Naive B cell (primary cell): Measurements from ENCODE around the gene FBRSL1. TPM values are rescaled to one million over a fixed set of nuclear protein-coding genes. Genes with fewer than 3 reads are reported as not detected.
"Not testable (repeated sequence)": the region's sequence is repeated elsewhere in the genome, so short reads cannot be mapped to it uniquely, and the experiment has no call there.

ENCODE experiments used
- ATAC-seq, 2 donors: fragments of 150-1000 bp; cut with Tn5 transposase; 2 replicates each; pipeline ENCODE4 v1.10.0; 2021; ENCODE audit warnings: low read depth in 2 of 2, mild to moderate bottlenecking in 2 of 2, moderate library complexity in 2 of 2
- DNase-seq: peaks from one replicate; pipeline ENCODE4 v3.0.0; 2022
- H3K27ac Mint-ChIP-seq, 6 donors: one replicate each; pipeline ENCODE4 v1.8.0; 2020 to 2022; ENCODE audit warnings: mild to moderate bottlenecking in 6 of 6, mixed read lengths in 6 of 6, moderate library complexity in 5 of 6, inconsistent platforms in 2 of 6
- H3K27me3 Mint-ChIP-seq, 3 donors: one replicate each; pipeline ENCODE4 v1.8.0; 2021 to 2022; ENCODE audit warnings: mixed read lengths in 3 of 3, mild to moderate bottlenecking in 1 of 3
- H3K36me3 Mint-ChIP-seq, 2 donors: one replicate each; pipeline ENCODE4 v1.8.0; 2020 to 2022; ENCODE audit warnings: mixed read lengths in 2 of 2, inconsistent platforms in 1 of 2, mild to moderate bottlenecking in 1 of 2
- H3K4me1 Mint-ChIP-seq, 3 donors: one replicate each; pipeline ENCODE4 v1.8.0; 2020 to 2022; ENCODE audit warnings: mixed read lengths in 3 of 3, inconsistent platforms in 1 of 3, mild to moderate bottlenecking in 1 of 3, moderate library complexity in 1 of 3
- H3K4me3 Mint-ChIP-seq, 8 donors: one replicate each; pipeline ENCODE4 v1.8.0; 2020 to 2022; ENCODE audit warnings: mild to moderate bottlenecking in 8 of 8, mixed read lengths in 8 of 8, moderate library complexity in 8 of 8, inconsistent platforms in 2 of 8
- H3K9me3 Mint-ChIP-seq, 7 donors: one replicate each; pipeline ENCODE4 v1.8.0; 2020 to 2022; ENCODE audit warnings: mixed read lengths in 7 of 7, mild to moderate bottlenecking in 5 of 7, inconsistent platforms in 2 of 7, moderate library complexity in 1 of 7
- polyA plus RNA-seq, 6 donors: library from polyadenylated mRNA; unstranded; fragments of 300-500 nt; fragmentation: Illumina TruSeq; gene quantifications; one replicate each; pipeline ENCODE4 v1.2.3, GENCODE V29; 2021; ENCODE audit warnings: low read depth in 6 of 6

Gene FBRSL1
- polyA plus RNA-seq, 6 donors from 2014 or later: 0.60 to 5.8 (median 2.9) TPM

DNA sequence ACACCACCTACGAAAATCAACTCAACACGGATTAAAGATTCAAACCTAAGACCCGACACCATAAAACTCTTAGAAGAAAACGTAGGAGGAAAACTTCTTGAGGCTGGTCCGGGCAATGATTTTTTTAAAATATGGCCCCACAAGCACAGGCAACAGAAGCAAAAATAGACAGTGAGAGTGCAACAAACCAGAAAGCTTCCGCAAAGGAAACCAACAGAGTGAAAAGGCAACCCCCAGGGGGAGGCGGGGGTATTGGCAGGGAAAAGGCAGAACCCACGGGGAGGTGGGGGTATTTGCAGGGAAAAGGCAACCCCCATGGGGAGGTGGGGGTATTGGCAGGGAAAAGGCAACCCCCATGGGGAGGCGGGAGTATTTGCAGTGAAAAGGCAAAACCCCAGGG lies 20.5 kb upstream of the FBRSL1 start:
- H3K27me3 Mint-ChIP-seq: no peaks in the 10 kb centered on the region
- H3K27ac Mint-ChIP-seq: peak overlapping the region; percentile 53 to 98 (median 95)
- H3K36me3 Mint-ChIP-seq: peaks cover 0 to 6% of the 10 kb centered on the region in 2 donors
- peaks cover 43 to 52% (median 47%) of the 10 kb centered on the region in 3 donors for H3K4me1 Mint-ChIP-seq
- peaks cover 0 to 5% (median 0%) of the 10 kb centered on the region in 7 donors for H3K9me3 Mint-ChIP-seq
- peak; percentile 73 for DNase-seq
- peak overlapping the region; percentile 69 to 93 (median 78) for H3K4me3 Mint-ChIP-seq
- peak; percentile 52 to 56 for ATAC-seq

- DNase-seq (no peak), ATAC-seq (no peak)
- Mint-ChIP-seq H3K4me1 (peaks cover 43 to 52% (median 47%) of the 10 kb centered on the region in 3 donors), H3K9me3 (peaks cover 0 to 5% (median 0%) of the 10 kb centered on the region in 7 donors), H3K4me3 (peak overlapping the region in 7 of 8 donors; percentile 66 to 93 (median 77)), H3K27ac (peak overlapping the region in 3 of 6 donors; percentile 87 to 98 (median 98)), H3K27me3 (no peaks in the 10 kb centered on the region), H3K36me3 (peaks cover 0 to 6% of the 10 kb centered on the region in 2 donors)
These were observed 19.6 kb upstream of the FBRSL1 start for GRCh38 chr12:132470397-132470796.

DNA sequence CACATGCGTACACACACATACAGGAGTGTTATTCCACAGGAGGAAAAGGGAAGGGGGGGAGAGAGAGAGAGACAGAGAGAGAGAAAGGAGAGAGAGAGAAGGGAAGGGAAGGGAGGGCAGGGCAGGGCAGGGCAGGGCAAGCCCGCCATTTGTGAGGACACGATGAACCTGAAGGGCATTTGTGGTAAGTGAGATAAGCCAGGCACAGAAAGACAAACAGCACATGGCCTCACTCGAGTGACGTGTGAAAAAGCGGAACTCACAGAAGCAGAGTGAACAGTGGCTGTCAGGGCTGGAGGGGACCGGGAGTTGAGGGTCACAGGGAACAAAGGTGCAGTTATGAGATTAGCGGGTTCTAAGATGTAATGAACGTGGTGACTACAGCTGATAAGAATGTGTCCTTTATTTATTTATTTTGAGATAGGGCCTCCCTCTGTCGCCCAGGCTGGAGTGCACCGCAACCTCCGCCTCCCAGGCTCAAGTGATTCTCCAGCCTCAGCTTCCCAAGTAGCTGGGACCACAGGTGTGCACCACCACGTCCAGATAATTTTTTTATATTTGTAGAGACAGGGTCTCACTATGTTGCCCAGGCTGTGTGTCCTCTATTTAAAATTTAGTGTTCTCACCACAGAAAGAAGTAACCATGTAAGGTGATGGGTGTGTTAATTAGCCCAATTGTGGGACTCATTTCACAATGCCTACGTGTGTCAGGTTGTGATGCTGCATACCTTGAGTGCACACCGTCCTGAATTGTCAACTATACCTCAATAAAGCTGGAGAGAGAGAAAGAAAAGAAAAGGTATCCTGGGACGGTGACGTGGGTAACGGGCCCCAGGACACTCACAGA lies 18.7 kb upstream of the FBRSL1 start:
- DNase-seq: peak; percentile 76
- H3K4me1 Mint-ChIP-seq: peaks cover 43 to 53% (median 47%) of the 10 kb centered on the region in 3 donors
- peaks cover 0 to 5% (median 2%) of the 10 kb centered on the region in 7 donors for H3K9me3 Mint-ChIP-seq
- no peaks in the 10 kb centered on the region for H3K27me3 Mint-ChIP-seq
- peak overlapping the region; percentile 87 to 96 (median 94) for H3K27ac Mint-ChIP-seq
- H3K36me3 Mint-ChIP-seq: peaks cover 0 to 6% of the 10 kb centered on the region in 2 donors
- H3K4me3 Mint-ChIP-seq: peak overlapping the region; percentile 41 to 89 (median 74)
- ATAC-seq: peak; percentile 81 to 88

DNA sequence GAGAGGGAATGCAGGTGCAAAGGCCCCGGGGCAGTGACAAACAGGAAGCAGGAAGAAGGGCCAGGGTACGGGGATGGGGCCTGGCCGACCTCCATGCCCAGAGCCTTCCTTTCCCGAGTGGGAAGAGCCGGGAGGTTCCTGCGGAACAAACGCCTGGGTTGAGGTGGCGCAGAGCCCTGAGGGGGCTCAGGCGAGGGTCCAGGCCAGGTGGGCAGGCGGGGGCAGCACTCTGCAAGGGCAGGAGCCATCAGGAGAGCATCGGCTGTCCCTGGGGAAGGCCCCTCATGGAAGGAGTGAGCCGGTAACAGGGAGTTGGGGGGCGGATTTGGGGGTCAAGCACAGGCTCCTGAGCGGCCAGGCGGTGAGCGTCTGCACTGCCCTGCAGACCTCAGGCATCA lies 18.1 kb upstream of the FBRSL1 start:
- H3K4me1 Mint-ChIP-seq: peaks cover 48 to 57% (median 51%) of the 10 kb centered on the region in 3 donors

GRCh38 chr12:132472386-132472785 lies 17.6 kb upstream of the FBRSL1 start:
- Mint-ChIP-seq H3K9me3 (peaks cover 0 to 4% (median 2%) of the 10 kb centered on the region in 7 donors), H3K27me3 (no peaks in the 10 kb centered on the region), H3K36me3 (peaks cover 0 to 6% of the 10 kb centered on the region in 2 donors), H3K27ac (peak overlapping the region; percentile 22 to 92 (median 88)), H3K4me1 (peaks cover 49 to 58% (median 57%) of the 10 kb centered on the region in 3 donors), H3K4me3 (peak overlapping the region in 4 of 8 donors; percentile 56 to 83 (median 78))
- ATAC-seq: no peak
- no peak for DNase-seq

More for the DNA sequence above, 18.1 kb upstream of the FBRSL1 start:
- DNase-seq: no peak
- peak overlapping the region in 4 of 8 donors; percentile 79 to 89 (median 81) for H3K4me3 Mint-ChIP-seq
- no peak for ATAC-seq
- no peaks in the 10 kb centered on the region for H3K27me3 Mint-ChIP-seq
- H3K36me3 Mint-ChIP-seq: peaks cover 0 to 6% of the 10 kb centered on the region in 2 donors
- H3K9me3 Mint-ChIP-seq: peaks cover 0 to 4% (median 2%) of the 10 kb centered on the region in 7 donors
- peak overlapping the region in 5 of 6 donors; percentile 22 to 96 (median 93) for H3K27ac Mint-ChIP-seq

DNA sequence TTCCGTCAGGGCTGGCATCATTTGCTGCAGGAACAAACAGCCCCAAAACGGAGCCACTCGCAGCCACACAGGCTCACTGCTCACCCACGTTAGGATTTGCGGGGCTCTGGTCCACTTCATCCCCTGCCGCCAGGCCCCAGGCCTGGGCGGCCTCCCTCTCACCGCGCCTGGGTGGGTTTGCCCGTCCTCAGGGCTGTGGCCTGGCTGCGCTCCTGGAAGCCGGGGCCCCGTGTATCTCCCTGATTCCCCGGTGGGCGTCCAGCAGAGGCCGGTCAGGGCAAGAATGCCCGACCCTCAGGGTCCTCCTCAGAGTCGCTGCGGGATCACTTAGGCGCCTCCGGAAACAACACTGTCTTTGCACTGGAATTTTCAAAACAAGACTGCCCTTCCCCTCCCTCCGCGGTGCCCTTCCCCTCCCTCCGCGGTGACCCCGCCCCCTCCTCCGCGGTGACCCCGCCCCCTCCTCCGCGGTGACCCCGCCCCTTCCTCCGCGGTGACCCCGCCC lies 15.7 kb upstream of the FBRSL1 start:
- peak overlapping the region in 2 of 8 donors; percentile 50 to 77 for H3K4me3 Mint-ChIP-seq
- no peaks in the 10 kb centered on the region for H3K27me3 Mint-ChIP-seq
- ATAC-seq: no peak
- no peak overlapping the region for H3K27ac Mint-ChIP-seq
- H3K4me1 Mint-ChIP-seq: peaks cover 41 to 59% (median 44%) of the 10 kb centered on the region in 3 donors
- H3K36me3 Mint-ChIP-seq: no peaks in the 10 kb centered on the region
- peaks cover 0 to 3% (median 1%) of the 10 kb centered on the region in 7 donors for H3K9me3 Mint-ChIP-seq
- DNase-seq: no peak

- not testable (repeated sequence) for ATAC-seq, DNase-seq, H3K27ac Mint-ChIP-seq, H3K4me3 Mint-ChIP-seq, H3K27me3 Mint-ChIP-seq, H3K9me3 Mint-ChIP-seq, H3K36me3 Mint-ChIP-seq
- peaks cover 35 to 59% (median 42%) of the 10 kb centered on the region in 3 donors for H3K4me1 Mint-ChIP-seq
These were observed 15.1 kb upstream of the FBRSL1 start for GRCh38 chr12:132474799-132475303.

- no peak for DNase-seq
- Mint-ChIP-seq H3K27ac (peak overlapping the region in 3 of 6 donors; percentile 80 to 93 (median 87)), H3K4me3 (peak overlapping the region in 7 of 8 donors; percentile 36 to 79 (median 68)), H3K27me3 (no peaks in the 10 kb centered on the region), H3K9me3 (peaks cover 0 to 3% (median 1%) of the 10 kb centered on the region in 7 donors), H3K36me3 (no peaks in the 10 kb centered on the region), H3K4me1 (peaks cover 32 to 56% (median 36%) of the 10 kb centered on the region in 3 donors)
- ATAC-seq: no peak
These were observed 14.5 kb upstream of the FBRSL1 start for GRCh38 chr12:132475304-132476037.

GRCh38 chr12:132476038-132476414 lies 13.9 kb upstream of the FBRSL1 start:
- H3K36me3 Mint-ChIP-seq: no peaks in the 10 kb centered on the region
- peak overlapping the region; percentile 23 to 79 (median 66) for H3K4me3 Mint-ChIP-seq
- ATAC-seq: no peak
- H3K4me1 Mint-ChIP-seq: peaks cover 28 to 53% (median 31%) of the 10 kb centered on the region in 3 donors
- DNase-seq: no peak
- H3K27ac Mint-ChIP-seq: peak overlapping the region in 4 of 6 donors; percentile 54 to 93 (median 84)
- no peaks in the 10 kb centered on the region for H3K27me3 Mint-ChIP-seq
- H3K9me3 Mint-ChIP-seq: peaks cover 0 to 3% (median 1%) of the 10 kb centered on the region in 7 donors

GRCh38 chr12:132476421-132476820 lies 13.5 kb upstream of the FBRSL1 start:
- H3K9me3 Mint-ChIP-seq: peaks cover 0 to 3% (median 1%) of the 10 kb centered on the region in 7 donors
- ATAC-seq (peak in 1 of 2 donors; percentile 5), DNase-seq (no peak)
- peak overlapping the region in 3 of 6 donors; percentile 80 to 93 (median 87) for H3K27ac Mint-ChIP-seq
- peaks cover 28 to 53% (median 30%) of the 10 kb centered on the region in 3 donors for H3K4me1 Mint-ChIP-seq
- H3K27me3 Mint-ChIP-seq: no peaks in the 10 kb centered on the region
- H3K36me3 Mint-ChIP-seq: no peaks in the 10 kb centered on the region
- peak overlapping the region; percentile 36 to 76 (median 68) for H3K4me3 Mint-ChIP-seq

DNA sequence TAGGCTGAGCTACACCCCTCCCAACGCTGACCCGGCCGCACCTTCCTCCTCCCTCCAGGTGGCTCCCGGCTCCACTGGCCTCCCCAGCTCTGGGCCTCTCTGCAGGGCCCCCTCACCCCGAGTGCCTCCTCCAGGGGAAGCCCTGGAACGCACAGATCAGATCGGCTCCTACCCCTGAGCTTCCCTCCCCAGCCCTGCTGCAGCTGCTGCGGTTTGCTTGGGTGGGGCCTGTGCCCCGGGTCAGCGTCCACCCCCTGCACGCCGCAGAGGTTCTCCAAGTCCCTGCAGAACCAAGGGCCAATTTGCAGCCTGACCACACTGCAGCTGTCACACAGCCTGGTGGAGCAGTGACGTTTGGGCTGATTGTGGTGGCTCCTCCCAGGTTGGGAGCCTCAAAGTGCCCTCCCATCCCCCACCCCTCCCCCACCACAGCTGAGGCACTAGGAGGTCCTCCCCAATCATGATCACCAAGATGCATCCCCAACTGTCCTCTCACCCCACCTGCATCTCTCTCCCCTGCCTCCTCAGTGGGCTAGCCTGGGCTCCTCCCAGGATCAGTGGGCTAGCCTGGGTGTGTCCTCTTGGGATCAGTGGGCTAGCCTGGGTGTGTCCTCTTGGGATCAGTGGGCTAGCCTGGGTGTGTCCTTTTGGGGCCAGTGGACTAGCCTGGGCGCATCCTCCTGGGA lies 12.8 kb upstream of the FBRSL1 start:
- peaks cover 0 to 3% (median under 1%) of the 10 kb centered on the region in 7 donors for H3K9me3 Mint-ChIP-seq
- H3K4me3 Mint-ChIP-seq: peak overlapping the region; percentile 24 to 76 (median 66)
- peak overlapping the region in 3 of 6 donors; percentile 69 to 87 (median 80) for H3K27ac Mint-ChIP-seq
- no peaks in the 10 kb centered on the region for H3K27me3 Mint-ChIP-seq
- peak; percentile 33 to 34 for ATAC-seq
- no peaks in the 10 kb centered on the region for H3K36me3 Mint-ChIP-seq
- no peak for DNase-seq
- peaks cover 28 to 55% (median 29%) of the 10 kb centered on the region in 3 donors for H3K4me1 Mint-ChIP-seq

DNA sequence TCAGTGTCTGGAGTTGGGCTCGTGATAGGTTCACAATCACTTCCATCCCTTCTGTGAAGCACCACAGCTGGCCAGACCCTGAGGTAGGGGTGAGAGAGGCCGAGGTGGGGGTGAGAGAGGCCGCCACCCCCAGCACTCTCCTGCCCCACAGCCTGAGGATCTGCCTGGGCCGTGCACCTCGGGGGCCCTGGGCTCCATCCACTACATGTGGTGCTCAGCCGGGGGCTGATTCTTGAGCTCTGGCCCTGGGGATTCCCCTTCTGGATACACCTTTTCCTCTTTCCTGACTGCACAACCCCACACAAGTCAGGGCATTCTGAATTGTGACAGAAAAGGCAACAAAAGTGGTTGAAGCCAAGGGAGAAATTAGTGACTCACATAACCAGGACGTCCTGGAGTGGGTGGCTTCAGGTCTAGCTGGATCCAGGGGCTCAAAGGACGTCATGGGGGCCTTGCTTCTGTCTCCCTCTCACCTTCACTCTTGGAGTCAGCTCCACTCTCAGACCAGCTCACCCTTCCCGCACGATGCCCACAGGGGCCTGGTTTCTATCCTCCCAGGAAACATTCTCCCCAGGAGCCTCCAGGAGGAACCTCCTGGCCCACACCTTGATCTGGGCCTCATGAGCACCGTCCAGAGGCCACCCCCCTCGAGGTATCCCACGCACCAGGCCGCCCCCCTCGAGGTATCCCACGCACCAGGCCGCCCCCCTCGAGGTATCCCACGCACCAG lies 12.1 kb upstream of the FBRSL1 start:
- H3K4me3 Mint-ChIP-seq: peak overlapping the region in 4 of 8 donors; percentile 25 to 69 (median 50)
- DNase-seq (no peak), ATAC-seq (no peak)
- peaks cover 0 to 3% (median 0%) of the 10 kb centered on the region in 7 donors for H3K9me3 Mint-ChIP-seq
- peak overlapping the region in 3 of 6 donors; percentile 26 to 47 (median 27) for H3K27ac Mint-ChIP-seq
- no peaks in the 10 kb centered on the region for H3K36me3 Mint-ChIP-seq
- H3K27me3 Mint-ChIP-seq: no peaks in the 10 kb centered on the region
- H3K4me1 Mint-ChIP-seq: peaks cover 31 to 58% (median 33%) of the 10 kb centered on the region in 3 donors
